Hindlimb muscle (tissue), 1 donor: ENCODE data around the gene SHOX. TPM values are rescaled to one million over a fixed set of nuclear protein-coding genes. Genes with fewer than 3 reads are reported as not detected.

ENCODE experiments used
- DNase-seq: peaks from one replicate; pipeline ENCODE4 v3.0.0-alpha.2; 2013
- polyA plus RNA-seq: library from polyadenylated mRNA; unstranded; fragments of 120-200 nt; gene quantifications from one replicate; pipeline ENCODE4 v1.2.1, GENCODE V29; 2013; ENCODE audit not compliant: insufficient read length

SHOX gene
- polyA plus RNA-seq, 1 donor, result 3.0 TPM

GRCh38 chrX:675279-675954 is 44.8 kb downstream of the SHOX start:
- DNase-seq, result no peak

GRCh38 chrX:675955-676295 is 45.3 kb downstream of the SHOX start:
- no peak for DNase-seq

GRCh38 chrX:677376-677775 is 46.8 kb downstream of the SHOX start:
- DNase-seq, result no peak

GRCh38 chrX:679291-679979 is 48.8 kb downstream of the SHOX start:
- no peak for DNase-seq

GRCh38 chrX:680062-680461 is 49.5 kb downstream of the SHOX start:
- no peak for DNase-seq

GRCh38 chrX:681989-682388 is 51.4 kb downstream of the SHOX start:
- DNase-seq, result no peak

GRCh38 chrX:682892-683291 is 52.3 kb downstream of the SHOX start:
- DNase-seq, result no peak

- DNase-seq, result no peak
Observed at GRCh38 chrX:683576-683975, 53.0 kb downstream of the SHOX start.

- DNase-seq, result no peak
Observed at GRCh38 chrX:685120-686032, 54.8 kb downstream of the SHOX start.

- DNase-seq, result no peak
Observed at GRCh38 chrX:689983-690382, 59.4 kb downstream of the SHOX start.

GRCh38 chrX:694800-695199 is 64.2 kb downstream of the SHOX start:
- no peak for DNase-seq

GRCh38 chrX:698206-698605 is 67.6 kb downstream of the SHOX start:
- DNase-seq, result peak; percentile 40

GRCh38 chrX:700936-701335 is 70.3 kb downstream of the SHOX start:
- no peak for DNase-seq

GRCh38 chrX:701673-702072 is 71.1 kb downstream of the SHOX start:
- DNase-seq, result no peak

GRCh38 chrX:703466-703865 is 72.9 kb downstream of the SHOX start:
- DNase-seq, result no peak

- DNase-seq, result no peak
Observed at GRCh38 chrX:703866-704265, 73.3 kb downstream of the SHOX start.

Other genes starting within 250 kb of the SHOX start
- gene PPP2R3B, start 243.9 kb upstream of the SHOX start, polyA plus RNA-seq, result 282 TPM